Left forelimb (tissue), 1 donor: ENCODE data around the gene ATP2B1.
"Not testable (repeated sequence)": the region's sequence is repeated elsewhere in the genome, so short reads cannot be mapped to it uniquely, and the experiment has no call there.

Experiments used
- DNase-seq: peaks from one replicate; pipeline ENCODE4 v3.0.0-alpha.2; 2018; ENCODE audit warnings: low spot score

ATP2B1 gene

DNA sequence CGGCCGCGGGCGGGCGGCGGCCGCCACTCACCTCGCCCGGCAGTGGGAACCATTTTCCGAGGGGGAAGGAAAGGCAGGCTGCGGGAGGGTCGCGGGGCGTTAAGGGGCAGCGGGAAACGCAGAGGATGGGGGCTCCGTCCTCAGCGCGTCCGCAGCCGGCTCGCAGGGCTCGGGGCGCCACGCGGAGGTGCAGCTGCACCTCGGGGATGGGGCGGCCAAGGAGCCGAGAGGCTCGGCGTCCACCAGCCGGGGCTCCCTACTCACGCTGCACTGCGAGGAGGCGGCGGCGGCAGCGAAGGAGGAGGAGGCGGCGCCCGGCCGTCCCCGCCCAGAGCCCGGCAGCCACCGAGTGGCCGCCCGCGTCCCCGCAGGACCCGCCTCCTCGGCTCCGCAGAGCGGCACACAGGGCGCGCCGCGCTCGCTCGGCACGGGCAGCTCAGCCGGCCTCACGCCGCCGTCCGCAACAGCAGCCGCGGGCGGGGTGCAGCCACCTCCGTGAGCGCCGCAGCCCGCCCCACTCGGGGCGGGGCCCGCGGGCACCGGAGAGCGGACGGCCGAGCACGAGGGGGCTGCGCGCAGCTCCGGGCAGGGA is at the start of gene ATP2B1:
Gene ATP2B1 (minus strand): TSS at position 274 of the 592 bp plus-strand sequence. CDS start 52,952 bp downstream, outside the sequence.
- DNase-seq, result peak; percentile 93

DNA sequence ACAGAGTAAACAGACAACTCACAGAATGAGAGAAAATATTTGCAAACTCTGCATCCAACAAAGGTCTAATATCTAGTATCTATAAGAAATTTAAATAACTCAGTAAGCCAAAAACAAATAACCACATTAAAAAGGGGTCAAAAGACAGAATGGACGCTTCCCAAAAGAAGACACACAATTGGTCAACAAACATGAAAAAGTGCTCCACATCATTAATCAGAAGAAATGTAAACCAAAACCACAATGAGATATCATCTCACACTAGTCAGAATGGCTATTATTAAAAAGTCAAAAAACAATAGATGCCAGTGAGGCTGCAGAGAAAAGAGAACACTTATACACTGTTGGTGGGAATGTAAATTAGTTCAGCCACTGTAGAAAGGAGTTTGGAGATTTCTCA is 49.3 kb upstream of the ATP2B1 start:
- not testable (repeated sequence) for DNase-seq

DNA sequence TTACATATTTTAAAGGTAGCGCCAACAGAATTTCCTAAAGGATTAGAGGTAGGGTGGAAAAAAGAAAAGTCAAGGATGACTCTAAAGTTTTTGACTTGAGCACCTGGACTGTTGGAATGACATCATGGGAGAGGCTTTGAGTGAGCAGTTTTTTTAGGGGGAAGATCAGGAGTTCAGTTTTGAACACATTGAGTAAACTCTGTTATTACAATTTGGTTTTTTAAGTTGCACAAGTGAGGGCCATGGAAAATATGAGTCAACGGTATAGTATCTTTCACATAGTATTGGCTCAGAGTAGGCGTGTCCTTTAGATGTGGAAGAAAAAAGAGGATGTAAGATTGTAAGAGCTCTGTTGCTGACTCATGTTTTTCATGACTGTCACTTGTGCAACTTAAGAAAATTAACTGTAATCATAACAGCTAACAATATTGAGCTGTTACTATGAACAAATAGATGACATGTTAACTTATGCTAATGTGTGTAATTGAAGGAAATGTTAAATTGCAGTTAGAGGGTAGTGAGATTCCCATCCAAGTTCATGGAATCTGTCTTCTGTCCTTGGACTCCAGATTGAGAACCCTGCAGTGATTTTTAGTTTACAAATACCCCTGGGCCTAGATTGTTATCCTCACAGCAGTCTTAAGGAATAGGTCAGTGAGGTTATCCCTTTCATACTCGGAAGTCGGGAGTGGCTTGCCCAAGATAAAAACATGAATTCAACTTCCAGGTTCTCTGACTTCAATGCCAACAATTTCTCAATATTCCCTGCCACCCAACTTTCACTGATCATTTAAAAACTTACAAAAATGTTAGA is 48.2 kb upstream of the ATP2B1 start:
- DNase-seq, result no peak

DNA sequence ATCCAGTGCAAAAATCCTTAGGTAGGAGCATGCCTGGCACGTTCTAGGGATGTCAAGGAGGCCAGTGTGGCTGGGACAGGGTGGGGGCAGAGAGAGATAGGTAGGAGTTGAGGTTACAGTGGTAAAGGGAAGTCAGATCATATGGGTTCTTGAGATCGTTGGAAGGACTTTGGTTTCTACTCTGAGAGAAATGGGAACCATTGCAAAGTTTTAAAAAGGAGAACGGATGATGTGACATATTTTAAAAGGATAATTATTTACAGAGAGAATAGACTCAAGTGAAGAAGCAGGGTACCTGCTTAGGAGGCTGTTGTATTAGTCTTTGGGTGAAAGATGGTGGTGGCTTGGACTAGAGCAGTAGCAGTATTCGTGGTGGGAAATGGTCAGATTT is 47.6 kb upstream of the ATP2B1 start:
- DNase-seq, result no peak

DNA sequence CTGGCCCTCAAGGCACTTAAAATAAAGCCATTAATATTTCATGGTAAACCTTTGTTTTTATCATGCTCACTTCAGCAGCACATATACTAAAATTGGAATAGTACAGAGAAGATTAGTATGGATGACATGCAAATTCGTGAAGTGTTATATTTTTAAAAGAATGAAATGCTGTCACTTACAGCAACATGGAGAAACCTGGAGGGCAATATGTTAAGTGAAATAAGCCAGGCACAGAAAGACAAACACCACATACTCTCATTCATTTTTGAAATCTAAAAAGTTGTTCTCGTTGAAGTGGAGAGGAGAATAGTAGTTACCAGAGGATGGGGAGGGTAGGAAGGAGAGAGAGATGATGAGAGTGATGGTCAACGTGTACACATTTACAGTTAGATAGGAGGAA is 45.4 kb upstream of the ATP2B1 start:
- no peak for DNase-seq

DNA sequence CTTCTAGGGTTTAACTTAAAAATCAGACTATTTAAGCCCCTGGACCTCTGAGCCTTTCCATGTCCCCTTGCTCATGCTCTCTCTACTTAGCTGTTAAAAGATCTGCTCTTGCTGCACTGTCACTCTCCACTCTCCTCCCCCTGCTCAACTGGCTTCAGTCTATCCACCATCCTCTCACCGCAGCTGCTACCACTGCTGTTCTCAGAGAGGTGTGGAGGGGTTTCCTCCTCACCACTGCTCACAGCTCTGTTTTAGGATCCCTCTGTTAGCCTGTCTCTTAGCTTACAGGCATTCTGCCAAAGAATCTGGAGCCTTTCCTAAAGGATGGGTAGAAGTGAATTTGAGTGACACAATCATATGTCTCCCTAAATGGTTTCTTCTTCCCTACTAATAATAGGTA is 43.7 kb upstream of the ATP2B1 start:
- DNase-seq, result no peak

DNA sequence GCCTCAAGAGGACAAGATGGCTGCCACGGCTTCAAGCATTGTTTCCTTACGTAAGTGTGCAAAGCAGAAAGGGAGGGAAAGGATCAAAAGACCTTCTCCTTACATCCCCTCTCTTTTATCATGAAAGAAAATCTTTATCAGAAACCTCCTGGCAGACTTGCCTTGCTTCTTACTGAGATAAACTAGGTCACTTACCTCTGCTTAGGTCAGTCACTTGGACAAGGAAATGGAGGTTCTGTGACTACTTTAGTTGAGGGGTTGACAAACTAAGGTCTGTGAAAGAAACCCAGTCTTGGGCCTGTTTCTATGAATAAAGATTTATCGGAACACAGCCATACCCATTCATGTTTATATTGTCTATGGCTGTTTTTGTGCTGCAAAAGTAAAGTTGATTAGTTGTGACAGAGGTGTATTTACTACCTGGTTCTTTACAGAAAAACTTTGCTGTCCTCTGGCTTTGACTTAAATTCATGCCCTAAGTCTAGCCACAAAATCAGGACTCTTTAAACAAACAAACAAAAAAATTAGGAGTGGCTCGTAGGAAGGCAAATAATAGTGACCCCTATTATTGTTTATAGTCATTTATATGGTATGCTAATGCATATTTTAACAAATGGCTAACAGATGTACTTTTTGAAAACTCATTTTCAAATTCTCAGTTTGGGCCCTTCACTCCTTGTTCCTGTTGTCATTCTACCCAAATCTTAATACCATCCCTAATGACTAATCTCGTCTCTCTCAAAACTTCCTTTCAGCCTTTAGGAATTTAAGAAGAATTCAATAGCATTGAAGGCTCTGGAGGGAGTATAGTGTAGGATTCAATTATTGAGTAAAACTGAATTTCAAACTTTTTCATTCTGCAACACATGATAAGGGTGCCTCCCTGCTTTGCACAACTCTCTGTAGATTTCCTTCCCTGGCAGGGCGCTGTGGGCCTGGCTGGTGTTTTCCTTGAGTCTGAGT is 42.0 kb upstream of the ATP2B1 start:
- no peak for DNase-seq

DNA sequence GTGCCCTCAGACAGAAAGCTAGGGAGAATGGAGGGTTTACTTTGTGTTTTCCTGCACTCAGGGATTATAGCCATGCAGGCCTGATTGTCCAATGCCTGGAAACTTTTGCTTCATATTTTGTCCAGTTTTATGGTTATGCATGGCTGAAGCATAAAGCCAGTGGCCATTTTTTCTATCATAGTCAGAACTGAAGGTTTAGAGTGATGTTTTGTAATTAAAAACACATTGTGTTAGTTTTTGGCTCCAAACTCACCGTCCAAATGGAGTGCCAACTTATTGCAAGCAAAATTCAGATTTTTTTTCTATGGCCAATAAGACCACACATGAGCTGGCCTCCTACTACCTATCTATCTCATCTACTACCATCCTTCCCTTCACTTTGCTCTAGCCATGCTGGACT is 40.2 kb upstream of the ATP2B1 start:
- no peak for DNase-seq

DNA sequence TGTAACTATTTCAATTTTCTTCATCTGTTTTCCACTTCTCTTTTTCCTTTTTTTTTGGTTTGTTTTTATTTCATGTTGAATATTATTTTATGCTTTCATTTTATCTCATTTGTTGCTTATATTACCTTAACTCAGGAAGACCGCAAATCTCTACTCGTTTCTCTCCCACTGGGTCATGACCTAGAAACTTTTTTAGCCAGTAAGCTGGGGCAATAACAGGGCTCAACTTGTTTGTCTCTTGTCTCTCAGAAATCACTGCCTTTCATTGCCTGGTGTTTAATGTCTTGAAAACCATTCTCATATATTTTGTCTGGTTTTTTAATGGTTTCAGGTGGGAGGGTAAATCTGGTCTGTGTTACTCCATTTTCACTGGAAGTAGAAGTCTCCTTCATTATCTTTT is 36.6 kb upstream of the ATP2B1 start:
- DNase-seq, result no peak

DNA sequence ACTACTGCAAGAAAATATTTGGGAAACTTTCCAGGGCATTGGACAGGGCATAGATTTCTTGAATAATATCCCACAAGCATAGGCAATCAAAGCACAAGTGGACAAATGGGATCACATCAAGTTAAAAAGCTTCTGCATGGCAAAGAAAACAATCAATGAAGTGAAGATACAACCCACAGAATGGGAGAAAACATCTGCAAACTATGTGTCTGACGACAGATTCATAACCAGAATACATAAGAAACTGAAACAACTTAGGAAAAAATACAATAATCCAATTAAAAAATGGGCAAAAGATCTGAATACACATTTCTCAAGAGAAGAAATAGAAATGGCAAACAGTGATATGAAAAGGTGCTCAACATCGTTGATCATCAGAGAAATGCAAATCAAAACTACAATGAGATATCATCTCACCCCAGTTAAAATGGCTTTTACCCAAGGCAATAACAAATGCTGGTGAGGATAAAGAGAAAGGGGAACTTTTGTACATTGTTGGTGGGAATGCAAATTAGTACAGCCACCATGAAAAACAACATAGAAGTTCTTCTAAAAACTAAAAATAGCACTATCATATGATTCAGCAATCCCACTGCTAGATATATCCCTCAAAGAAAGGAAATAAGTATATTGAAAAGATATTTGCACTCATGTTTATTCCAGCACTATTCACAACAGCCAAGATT is 33.8 kb upstream of the ATP2B1 start:
- DNase-seq, result no peak

DNA sequence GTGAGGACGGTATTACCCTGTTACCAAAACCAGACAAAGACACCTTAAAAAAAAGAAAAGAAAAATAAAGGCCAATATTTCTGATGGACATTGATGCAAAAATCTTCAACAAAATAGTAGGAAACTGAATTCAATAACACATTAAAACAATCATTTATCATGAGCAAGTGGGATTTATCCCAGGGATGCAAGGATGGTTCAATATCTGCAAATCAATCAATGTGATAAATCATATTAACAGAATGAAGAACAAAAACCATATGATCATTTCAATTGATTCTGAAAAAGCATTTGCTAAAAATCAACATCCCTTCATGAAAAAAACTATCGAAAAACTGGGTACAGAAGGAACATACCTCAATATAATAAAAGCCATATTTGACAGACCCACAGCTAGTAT is 32.3 kb upstream of the ATP2B1 start:
- no peak for DNase-seq

DNA sequence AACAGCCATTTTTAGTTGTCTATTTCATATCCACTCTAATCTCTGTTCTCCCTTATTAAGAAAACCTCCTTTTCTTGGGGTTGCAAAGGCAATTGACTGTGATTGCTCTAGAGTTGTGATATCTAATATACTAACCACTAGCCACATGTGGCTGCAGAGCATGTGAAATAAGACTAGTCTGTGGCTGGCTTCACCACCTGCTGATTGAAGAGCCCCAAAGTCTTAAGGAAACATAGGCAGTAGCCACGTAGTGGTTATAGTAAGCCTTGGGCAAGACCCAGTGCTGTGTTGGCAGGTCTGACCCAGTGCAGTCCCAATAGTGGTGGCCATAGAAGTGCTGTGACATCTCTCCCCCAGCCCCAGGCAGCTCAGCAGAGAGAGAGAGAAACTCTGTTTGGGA is 28.4 kb upstream of the ATP2B1 start:
- DNase-seq, result no peak

DNA sequence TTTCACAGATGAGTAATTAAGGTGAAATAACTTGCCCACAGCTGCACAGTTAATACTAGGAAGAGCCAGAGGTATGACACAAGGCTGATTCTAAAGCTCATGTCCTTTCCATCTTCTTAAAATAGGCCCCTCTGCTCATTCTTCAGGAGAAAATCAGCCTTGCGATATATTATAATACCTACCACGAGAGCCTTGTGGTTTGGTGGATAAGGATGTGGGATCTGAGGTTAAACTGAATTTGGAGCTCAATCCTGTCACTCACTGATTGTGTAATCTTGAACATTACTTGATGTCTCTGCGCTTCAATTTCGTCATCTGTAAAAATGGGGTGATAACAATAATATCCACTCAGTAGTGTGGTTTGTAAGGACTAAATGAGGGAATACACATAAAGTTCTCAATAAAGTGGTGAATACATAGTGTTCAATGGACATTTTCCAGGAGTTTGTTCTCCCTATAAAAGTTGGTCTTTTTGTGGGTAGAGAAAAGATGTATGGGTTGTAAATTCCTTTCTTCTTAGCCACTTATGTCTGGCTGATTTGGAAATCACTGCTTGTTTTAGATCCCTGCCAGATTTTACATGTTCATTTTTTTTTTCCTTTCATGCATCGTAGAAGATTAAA is 25.1 kb upstream of the ATP2B1 start:
- no peak for DNase-seq

DNA sequence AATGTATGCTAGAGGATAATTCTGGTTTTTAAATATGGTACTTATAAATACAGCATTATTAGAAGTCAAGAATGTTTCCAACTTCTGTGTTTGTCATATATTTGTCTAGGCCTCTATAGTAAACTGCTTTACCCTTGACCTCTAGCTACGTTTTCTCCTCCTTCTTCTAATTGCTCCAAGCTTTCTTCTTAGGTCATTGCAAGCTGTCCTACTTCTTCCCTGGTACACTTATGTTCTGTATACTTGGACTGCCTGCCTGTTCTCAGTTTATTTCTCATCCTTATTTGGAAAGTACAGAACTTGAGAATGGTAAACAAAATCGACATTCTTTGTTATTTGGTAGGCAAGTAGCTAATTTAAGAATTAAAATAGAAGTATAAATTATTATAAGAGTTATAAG is 23.9 kb upstream of the ATP2B1 start:
- no peak for DNase-seq

DNA sequence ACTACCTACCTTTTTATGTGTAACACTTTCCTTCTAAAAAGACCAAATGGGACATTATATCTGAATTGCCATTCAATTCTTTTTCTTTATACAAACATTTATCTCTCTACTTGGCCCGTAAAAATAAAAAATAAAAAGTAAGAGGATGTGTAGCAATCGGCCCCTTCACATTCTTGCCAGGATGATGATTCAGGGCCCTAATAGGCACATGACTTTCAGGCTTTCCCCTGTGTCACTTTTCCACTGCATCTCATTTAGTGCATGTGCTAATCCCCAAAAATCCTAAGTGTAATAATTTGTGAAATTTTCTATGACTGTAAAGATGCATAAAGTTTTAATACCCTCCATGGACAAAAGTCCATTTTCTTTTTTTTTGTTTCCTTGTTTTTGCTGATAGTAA is 23.0 kb upstream of the ATP2B1 start:
- no peak for DNase-seq

DNA sequence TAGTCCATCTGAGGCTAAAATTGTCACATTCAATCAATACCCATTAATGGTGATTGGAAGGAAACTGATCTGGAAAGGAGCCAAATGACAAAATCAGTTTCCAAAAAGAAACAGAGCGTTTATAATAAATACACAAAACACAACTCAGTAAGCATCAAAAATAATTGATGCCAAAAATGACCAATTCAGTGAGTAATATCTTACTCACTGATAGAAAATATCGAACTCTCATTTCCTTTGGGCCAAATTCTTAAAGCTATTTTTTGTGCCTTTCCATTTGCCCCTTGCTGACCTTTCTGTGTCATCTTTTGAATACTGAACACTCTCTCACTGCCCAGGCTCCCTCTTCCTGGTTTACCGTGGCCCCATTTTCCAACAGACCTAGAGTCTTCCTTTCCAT is 22.5 kb upstream of the ATP2B1 start:
- no peak for DNase-seq

DNA sequence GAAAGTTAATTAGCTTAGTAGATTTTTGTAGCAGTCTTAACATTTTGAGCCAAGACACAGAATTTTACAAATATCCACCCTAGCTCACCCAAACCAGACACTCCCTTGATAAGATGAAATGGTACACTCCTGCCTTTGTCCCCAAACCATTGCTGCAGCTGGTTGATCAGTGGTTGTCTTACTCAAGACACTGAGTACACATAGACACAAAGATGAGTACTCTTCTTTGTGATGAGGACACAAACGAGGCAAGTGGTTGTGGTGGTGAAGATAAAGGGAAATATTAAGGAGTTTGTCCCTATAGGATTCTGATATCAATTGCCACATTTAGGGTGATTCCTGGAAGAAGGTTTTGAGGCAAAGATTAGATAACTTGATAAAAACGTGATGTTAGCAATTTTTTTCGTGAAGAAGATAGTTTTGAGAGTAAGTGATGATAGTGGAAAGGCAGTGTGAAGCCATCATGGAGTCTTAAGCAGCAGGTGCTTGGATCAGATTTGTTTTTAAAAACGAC is 21.4 kb upstream of the ATP2B1 start:
- no peak for DNase-seq

DNA sequence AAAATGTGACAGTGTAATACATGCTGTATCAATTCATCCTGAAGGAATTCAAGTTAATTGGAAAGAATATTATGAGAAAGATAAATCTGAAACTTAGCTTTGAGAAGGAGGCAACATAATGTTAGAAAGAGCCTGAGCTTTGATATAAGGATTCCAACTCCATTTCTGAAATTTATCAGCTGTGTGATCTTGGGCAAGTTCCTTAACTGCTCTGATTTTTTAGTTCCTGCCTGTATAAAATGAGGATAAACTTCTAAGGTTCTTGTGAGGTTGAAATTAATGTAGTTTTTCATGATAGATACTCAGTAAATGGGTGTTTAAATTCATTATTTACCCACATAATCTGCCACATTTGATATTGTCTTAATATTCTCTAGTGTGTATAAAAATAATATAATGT is 14.6 kb upstream of the ATP2B1 start:
- DNase-seq, result no peak

DNA sequence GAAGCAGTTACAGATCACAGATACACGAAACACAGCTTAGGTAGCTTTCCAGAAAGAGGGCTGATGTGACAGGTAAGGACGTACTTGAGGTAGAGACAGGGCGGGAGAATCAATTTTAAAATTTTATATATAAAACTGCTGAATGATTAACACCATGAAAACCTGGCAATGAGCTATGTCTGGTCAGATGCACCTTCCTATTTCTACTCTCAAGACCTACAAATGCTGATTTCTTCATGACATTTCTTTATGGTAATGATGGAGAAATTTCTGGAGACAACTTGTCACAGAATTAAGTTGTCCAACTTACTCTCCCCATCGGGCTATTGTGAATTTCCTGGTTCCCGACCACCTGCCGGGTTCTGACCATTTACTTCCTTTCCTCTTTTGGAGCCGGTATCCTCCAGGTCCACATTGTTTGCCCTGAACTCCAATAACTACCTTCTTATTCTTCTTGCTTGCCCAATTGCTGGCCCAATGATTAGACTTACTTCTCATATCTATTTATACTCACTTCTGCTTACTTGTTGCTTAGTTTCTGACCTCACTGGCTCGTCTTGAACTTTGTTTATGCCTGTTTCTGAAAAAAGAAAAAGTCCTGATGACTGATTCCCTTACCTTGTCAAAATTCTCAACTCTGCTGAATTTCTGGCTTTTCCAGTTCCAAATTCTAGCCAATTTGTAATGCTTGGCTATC is 12.8 kb upstream of the ATP2B1 start:
- no peak for DNase-seq

DNA sequence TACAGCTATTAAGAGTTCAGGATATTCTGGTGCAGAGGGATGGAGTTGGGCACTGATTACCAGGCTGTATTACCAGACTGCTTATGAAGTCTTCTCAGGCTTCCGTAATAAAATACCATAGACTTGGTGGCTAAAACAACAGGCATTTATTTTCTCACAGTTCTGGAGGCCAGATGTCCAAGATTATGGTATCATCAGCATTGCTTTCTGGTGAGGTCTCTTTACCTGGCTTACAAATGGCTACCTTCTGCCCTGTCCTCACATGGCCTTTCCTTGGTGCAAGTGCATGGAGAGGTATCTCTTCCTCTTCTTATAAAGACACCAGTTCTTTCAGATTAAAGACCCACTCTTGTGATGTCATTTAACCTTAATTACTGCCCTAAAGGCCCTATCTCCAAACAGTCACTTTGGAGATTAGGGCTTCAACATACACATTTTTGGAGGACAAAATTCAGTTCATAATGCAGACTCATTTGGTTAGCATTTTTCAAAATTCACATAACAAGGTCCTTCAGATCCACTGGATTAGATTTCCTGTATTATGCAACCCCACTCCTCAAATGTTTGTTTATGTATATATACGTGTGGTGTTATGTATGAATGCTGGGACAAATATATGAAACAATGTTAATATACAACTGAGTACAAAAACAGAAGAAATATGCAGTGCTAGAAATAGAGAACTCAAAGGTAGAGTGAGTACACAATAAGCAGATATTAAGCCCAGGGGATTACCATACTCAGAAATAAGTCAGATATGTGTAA is 9.3 kb upstream of the ATP2B1 start:
- DNase-seq, result no peak
